Left renal cortex interstitium (tissue), 4 donors: ENCODE measurements around the gene GNRH2. TPM values are rescaled to one million over a fixed set of nuclear protein-coding genes. Genes with fewer than 3 reads are reported as not detected.
"Not testable (repeated sequence)": the region's sequence is repeated elsewhere in the genome, so short reads cannot be mapped to it uniquely, and the experiment has no call there.

Source experiments
- DNase-seq, 4 donors: peaks; one replicate each; pipeline ENCODE4 v3.0.0-alpha.2; 2013; ENCODE audit warnings: low read depth in 4 of 4, low spot score in 2 of 4, missing footprints in 1 of 4
- polyA plus RNA-seq, 4 donors: library from polyadenylated mRNA; unstranded; fragments of 120-200 nt; gene quantifications; one replicate each; pipeline ENCODE4 v1.2.1, GENCODE V29; 2013; ENCODE audit not compliant: insufficient read length in 4 of 4

GNRH2 gene
- polyA plus RNA-seq, 4 donors: 0.40 to 0.62 (median 0.58) TPM; not detected in 1

DNA sequence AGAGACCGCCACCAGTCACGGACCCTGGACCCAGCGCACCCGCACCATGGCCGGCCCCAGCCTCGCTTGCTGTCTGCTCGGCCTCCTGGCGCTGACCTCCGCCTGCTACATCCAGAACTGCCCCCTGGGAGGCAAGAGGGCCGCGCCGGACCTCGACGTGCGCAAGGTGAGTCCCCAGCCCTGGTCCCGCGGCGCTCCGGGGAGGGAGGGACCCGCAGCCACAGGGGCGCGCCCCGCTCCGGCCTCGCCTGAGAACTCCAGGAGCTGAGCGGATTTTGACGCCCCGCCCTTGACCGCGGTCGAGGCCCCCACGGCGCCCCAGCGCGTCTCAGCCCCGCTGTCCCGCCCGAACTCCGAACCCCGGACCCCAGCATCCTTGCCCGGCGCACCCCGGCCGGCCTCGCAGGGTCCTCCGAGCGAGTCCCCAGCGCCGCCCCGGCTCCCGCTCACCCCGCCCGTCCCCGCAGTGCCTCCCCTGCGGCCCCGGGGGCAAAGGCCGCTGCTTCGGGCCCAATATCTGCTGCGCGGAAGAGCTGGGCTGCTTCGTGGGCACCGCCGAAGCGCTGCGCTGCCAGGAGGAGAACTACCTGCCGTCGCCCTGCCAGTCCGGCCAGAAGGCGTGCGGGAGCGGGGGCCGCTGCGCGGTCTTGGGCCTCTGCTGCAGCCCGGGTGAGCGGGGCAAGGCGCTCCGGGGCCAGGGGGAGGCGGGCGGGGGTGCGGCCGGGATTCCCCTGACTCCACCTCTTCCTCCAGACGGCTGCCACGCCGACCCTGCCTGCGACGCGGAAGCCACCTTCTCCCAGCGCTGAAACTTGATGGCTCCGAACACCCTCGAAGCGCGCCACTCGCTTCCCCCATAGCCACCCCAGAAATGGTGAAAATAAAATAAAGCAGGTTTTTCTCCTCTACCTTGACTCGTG, 28.4 kb downstream of the GNRH2 start, which contains the start of gene OXT:
Gene OXT, plus strand, starts transcription at position 11 of the 920 bp plus-strand sequence. Its CDS starts 36 bp downstream, at position 47.
- no peak for DNase-seq

DNA sequence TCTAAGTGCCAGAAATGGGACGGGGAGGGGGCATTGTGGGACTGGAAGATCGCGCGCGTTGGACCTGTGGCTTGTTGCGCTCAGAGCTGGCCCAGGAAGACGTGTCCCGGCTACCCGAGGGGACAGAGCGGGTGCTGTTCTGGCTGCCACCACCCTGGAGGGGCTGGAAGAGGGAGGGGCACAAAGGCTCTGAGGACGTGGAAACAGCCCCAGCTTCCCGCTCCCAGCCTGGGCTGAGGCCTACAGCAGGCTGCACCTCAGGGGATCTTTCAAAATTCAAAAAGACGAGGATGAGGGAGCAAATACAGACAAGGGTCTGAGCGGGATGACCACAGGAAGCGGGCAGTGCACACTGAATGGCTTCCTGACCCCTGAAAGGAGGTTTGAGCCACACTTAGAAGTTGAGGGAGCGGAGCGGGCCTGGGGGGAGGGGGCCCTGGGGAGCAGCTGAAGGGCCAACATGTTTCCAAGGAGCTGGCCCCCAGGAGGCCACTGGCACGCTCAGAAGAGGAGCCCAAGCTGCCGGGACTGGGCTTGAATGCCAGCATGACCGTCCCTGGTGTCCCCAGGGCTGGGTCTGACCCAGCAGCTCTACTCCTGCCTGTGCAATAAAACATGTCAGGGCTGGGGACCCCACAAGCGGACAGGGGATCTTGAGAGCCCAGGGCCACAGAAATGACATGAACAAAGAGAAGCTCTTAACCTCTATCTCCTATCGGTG, 29.3 kb downstream of the GNRH2 start:
- DNase-seq: no peak

DNA sequence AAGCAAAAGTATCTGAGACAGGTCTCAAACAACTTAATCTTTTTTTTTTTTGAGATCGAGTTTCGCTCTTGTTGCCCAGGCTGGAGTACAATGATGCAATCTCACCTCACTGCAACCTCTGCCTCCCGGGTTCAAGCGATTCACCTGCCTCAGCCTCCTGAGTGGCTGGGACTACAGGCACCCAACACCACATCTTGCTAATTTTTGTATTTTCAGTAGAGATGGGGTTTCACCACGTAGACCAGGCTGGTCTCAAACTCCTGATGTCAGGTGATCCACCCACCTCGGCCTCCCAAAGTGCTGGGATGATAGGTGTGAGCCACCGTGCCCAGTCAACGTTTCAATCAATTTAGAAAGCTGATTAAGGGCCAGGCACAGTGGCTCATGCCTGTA, 29.8 kb downstream of the GNRH2 start:
- DNase-seq: not testable (repeated sequence)

DNA sequence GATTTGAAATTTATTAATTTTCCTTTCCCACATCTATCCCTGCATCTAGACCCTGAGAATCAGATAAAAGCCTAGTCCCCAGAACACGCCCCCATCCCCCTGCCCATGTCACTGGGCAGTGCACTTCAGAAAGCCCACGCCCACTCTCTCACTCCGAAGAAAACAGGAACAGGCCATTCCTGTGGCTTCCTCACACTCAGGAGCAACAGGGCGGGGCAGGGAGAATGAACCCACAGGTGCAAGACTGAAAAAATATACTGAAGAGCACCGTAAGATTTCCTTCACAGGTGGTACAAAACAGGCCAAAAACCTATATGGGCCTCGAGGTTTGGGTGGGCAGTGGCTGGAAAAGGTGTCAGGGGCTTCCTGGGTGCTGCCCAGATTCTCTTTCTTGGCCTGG, 31.4 kb downstream of the GNRH2 start:
- DNase-seq: no peak

DNA sequence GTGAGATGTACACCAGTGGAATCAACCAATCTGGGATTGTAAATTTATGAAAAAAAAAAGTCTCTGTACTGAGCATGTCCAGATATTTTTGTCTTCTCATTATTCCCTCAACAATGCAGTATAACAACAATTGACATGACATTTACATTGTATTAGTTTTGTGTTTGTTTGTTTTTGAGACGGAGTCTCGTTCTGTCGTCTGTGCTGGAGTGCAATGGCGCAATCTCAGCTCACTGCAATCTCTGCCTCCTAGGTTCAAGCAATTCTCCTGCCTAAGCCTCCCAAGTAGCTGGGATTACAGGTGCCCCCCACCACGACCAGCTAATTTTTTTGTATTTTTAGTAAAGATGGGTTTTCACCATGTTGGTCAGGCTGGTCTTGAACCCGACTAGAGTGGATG, 31.9 kb downstream of the GNRH2 start:
- DNase-seq: not testable (repeated sequence)

DNA sequence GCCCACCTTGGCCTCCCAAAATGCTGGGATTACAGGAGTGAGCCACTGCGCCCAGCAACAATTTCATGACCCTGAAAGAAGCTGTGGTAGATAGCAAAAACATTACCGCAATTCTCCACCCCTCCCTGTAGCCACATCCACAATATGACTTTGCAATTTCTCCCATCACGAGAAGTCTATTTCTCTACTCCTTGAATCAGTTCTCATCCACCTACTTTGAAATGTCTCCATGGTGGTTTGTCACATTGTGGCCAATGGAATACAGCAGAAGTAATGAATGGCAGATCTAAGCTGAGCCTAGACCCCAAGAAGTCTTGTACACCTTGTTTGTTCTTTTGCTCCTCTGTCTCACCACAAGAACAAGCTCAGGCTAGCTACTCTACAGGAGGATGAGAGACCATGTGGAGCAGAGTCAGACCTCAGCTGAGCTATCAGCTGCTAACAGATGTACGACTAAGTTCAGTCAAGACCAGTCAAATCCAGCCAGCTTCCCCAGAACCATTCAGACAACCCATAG, 34.3 kb downstream of the GNRH2 start:
- DNase-seq: no peak

DNA sequence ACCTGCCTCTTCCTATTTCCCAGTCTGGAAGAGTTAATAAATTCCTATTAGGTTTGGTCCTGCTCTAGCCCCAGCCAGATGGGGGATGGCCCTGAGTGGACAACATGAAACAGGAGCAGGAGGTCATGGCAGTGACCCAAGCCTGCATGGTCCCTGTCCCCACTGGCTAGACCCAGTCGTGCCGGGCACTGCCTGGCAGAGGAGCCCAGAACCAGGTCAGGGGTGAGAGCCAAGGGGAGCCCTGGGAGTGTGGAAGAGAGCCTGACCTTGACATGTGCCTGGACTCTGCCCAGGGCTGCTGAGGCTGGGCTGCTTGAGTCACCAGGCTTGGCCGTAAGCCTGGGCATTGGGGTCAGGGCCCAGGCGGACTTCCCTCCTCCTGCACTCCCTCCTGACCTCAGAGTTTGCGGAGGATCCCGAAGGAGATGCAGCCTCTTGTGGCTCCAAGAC, 37.5 kb downstream of the GNRH2 start:
- DNase-seq: no peak

DNA sequence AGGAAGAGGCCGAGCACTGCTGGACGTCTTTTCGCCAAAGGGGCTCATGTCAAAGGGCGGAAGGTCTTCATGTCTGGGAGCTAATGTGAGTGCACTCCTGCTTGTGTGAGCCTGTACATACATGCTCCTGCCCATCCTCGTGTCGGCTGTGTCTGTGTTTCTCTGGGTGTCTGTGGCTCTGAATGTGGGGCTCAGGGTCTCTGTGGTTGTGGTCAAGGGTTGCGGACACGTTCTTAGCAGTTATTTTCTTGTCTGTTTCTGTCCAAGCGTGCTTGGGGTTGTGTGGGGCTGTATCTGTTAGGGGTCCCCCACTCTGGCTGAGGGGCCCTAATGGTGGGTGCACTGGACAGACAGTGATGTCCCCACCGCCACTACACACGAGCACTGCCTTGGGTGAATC, 38.2 kb downstream of the GNRH2 start:
- no peak for DNase-seq

DNA sequence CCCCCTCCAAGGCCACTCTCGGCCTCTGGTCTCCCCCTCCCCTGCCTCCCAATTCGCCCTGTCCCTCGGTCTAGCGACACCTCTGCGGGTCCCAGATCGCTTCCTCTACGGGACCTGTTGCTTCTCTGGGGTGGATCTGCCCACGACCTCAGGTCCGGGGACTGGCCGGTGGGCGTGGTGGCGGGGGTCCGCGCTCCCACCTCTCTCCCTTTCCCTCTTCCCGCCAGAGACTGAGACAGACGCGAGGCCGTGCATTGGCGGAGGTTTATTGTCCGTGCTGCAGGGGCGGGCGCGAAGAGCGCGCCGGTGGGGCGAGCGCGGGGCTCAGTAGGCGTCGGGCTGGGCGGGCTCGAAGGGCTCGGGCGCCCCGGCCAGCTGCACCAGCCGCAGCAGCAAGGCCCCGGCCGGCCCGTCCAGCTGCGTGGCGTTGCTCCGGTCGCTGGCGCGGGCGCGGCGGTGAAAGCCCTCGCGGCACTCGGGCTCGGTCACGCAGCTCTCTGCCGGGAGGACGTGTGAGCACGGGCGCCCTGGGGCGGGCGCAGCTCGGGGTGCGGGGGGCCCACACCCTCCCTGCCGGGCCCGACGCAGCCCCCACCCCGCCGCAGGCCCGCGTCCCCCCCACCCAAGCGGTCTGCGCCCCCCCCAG, 39.0 kb downstream of the GNRH2 start:
- no peak for DNase-seq

DNA sequence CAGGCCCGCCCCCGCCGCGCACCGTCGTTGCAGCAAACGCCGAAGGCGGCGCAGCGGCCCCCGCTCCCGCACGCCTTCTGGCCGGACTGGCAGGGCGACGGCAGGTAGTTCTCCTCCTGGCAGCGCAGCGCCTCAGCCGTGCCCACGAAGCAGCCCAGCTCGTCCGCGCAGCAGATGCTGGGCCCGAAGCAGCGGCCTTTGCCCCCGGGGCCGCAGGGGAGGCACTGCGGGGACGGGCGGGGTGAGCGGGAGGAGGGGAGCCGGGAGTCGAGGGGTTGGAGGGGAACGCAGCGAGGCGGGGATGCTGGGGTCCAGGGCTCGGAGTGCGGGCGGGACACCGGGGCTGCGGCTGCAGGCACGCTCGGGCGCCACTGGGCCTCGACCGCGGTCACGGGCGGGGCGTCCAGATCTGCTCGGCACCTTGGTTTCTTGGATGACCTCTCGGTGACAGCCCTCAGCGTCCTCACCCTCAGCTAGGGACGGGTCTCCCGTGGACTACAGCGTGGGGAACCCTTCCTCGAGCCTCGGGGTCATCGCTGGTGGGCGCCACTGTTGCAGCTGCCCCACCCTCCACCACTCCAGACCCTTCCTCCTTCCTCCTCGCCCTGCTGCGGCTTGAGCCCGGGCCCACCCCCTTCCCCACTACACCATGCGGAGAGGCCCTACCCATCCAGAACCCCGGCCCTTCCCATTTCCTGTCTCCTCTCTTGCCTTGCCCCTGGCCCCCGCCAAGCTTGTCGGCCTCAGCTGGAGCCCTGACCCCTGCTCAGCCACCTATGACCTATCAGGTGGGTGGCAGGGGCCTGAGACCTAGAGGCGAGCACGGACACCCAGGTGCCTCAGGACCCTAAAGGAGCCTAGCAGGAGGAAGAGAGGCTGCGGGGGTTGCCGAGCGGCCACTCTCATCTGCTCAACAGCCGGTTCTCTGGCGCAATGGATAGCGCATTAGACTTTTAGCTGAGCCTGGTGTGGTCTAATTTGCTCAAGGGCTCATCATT, 39.8 kb downstream of the GNRH2 start:
- no peak for DNase-seq

DNA sequence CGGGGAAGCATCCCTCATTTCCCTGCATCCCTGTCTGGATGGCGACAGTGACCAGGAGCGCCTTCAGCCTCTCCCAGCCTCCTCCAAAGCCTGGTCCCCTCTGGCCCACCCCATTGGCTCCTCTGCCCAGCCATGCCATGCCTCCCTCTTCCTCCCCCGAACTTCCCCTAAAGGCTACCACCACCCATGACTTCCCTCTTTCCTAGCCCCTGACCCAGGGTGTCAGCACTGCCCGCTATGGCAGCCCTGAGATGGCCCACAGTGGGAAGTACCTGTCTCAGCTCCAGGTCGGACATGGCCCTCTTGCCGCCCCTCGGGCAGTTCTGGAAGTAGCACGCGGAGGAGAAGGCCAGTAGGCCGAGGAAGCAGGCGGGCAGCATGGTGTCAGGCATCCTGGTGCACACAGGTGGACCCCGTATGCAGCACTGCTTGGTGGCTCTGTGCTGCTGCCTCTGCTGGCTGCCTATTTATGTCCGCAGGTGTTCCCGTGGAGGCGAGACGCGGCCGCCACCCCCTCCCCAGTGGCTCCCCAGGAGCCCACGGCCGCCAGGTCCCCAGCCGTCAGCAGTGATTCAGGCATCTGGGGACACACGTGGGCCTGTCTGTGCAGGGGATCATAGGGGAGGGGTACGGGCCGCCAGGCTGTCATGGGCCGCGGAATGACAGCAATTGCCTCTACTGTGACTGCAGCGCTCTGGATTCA, 41.0 kb downstream of the GNRH2 start, which contains the start of gene AVP:
Gene AVP, minus strand, starts transcription at position 442 of the 703 bp plus-strand sequence. Its CDS starts 50 bp downstream, at position 392.
- DNase-seq: no peak

DNA sequence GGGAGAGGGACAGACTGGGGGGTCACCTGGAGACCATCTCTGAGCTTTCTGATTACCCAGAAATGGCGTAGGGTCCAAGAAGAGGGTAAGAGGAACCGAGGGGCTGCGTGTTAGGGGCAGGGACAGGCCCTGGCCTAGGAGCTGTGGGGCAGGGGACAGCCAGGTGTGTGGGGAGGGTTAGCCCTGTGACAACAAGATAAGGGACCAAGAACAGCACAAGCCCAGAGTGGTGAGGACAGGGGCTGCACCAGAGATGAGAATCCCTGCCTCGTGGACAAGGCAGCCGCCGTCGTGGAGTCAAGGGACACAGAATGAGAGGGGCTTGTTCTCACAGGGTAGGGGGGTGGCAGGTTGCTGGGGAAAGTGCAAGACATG, 41.6 kb downstream of the GNRH2 start:
- no peak for DNase-seq

DNA sequence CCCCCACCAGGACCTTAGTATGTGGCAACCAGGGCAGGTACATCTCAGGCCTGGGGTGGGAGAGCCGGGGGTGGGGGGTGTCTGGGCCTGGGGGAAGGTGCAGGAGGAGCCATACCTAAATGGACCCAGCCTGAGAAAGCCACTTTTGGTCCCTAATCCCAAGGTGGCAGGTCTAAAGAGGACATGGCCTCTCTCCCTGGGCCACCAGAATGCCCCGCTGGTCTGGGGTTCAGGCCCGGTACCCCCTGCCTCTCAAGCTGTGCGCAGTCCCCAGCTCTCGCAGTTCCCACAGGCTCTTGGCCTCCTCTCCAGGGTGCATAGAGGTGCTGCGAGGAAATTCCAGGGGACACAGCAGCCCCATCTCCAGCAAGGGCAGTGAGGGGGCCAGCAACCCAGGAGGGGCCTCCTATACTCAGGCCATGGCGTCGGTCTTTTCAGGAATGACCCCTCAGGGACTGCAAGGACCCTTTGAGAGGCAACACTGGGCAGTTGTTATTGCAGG, 42.2 kb downstream of the GNRH2 start:
- DNase-seq: no peak

DNA sequence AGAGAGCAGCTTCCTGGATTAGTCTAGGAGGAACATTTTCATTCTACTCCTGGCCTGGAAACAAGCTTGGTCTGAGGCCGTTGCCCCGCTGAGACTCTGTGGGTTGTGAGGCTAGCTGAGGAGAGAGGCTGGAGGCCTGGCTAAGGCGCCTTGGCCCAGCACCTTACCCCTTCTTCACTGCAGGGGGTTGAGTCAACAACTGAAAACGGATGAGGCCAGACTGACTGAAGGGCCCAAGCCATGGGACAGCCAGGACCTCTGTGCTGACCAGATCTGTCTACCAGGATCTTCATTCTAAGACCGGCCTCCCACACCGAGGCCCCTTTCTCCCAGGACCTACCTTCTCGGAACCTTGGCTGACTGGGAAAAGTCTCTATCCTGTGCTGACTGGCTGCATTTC, 44.6 kb downstream of the GNRH2 start:
- DNase-seq: no peak

DNA sequence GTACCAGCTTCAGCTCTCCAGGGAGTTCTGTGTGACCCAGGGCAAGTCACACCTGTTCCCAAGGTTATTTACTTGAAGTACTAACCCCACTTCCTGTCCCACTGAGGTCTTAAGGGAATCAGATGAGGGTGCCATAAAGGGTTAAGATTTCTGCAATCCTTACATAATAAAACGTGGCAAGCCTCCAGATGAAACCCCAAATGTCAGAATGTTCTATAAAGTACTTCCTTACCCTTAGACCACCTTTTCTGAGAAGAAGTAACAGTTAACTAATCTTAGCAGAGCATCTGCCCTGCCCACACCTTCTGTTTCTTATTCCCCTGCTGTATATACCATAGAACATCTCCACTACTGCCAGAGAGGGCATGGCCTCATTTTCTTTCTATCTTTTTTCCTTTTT, 47.1 kb downstream of the GNRH2 start:
- DNase-seq: no peak

DNA sequence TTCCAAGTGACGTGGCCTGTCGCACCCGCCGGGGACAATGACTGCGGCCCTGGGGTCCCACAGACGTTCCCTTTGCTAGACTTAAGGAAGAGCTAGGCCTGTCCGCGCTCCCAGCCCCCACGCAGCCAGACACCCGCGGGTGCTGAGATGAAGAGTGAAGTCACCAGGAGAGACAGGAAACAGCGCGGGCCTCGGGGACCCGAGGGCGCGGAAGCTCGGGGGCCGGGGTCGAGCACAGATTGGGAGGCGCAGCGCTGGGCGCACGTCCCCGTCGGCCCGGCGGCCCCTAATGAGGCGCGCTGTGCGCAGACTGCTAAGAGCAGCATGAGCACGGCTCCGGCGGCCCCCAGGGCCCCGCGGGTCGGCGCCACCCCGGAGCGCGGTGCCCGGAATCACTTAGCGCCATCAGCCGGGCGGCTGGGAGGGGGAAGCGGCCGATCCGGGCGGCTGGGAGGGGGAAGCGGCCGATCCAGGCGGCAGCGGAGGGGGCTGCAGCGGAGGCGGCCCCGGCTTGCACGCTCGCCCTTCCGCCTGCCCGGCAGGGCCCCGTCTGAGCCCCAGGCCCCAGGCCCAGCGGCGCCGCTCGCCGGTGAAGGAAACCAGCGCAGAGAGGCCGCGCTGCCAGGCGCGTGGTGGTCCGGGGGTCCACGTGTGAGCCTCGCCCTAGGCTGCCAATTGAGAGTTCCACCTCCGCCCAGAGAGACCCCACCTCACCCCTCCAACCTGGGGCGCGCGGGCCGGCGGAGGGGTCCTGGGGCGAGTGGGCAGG, 49.4 kb downstream of the GNRH2 start:
- DNase-seq: no peak

DNA sequence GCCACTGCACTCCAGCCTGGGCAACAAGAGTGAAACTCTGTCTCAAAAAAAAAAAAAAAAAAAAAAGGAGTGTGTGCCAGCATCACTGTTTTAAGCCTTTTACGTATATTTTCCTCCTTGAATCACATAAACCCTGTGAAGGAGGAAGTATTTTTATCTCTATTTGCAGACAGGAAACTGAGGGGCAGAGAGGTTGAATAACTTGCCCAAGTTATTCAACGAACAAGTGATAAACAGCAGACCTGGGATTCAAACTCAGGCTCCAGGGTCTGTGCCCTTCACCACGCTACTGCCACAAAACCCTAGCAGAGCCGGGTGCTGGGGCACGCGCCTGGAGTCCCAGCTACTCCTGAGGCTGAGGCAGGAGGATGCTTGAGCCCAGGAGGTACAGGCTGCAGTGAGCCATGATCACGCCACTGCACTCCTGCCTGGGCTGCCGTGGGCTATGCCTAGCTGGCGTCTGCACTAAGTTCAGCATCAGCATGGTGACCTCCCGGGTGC, 50.5 kb downstream of the GNRH2 start:
- DNase-seq: no peak
